ENCODE data around the gene CDC73.
"Not testable (repeated sequence)": the region's sequence is repeated elsewhere in the genome, so short reads cannot be mapped to it uniquely, and the experiment has no call there.

The CDC73 gene

GRCh38 chr1:193183019-193183627, 61.3 kb downstream of the CDC73 start:
- no peak for DNase-seq

- no peak for DNase-seq
Observed at GRCh38 chr1:193184776-193185175, 62.9 kb downstream of the CDC73 start.

- DNase-seq, result no peak
Observed at GRCh38 chr1:193185211-193185610, 63.4 kb downstream of the CDC73 start.

- no peak for DNase-seq
Observed at GRCh38 chr1:193185901-193186731, 64.3 kb downstream of the CDC73 start, which contains the start of gene B3GALT2. TSS of gene B3GALT2 (minus strand) at chr1:193186613. CDS start at chr1:193181562, 5,051 bp downstream.

GRCh38 chr1:193187114-193187513, 65.3 kb downstream of the CDC73 start:
- DNase-seq, result no peak

GRCh38 chr1:193188915-193189314, 67.1 kb downstream of the CDC73 start:
- not testable (repeated sequence) for DNase-seq

GRCh38 chr1:193189442-193190095, 67.7 kb downstream of the CDC73 start:
- no peak for DNase-seq

- no peak for DNase-seq
Observed at GRCh38 chr1:193190096-193190744, 68.4 kb downstream of the CDC73 start.

GRCh38 chr1:193192586-193192985, 70.8 kb downstream of the CDC73 start:
- DNase-seq, result no peak

- DNase-seq, result no peak
Observed at GRCh38 chr1:193199940-193200339, 78.1 kb downstream of the CDC73 start.

- DNase-seq, result no peak
Observed at GRCh38 chr1:193201021-193201420, 79.2 kb downstream of the CDC73 start.

- DNase-seq, result no peak
Observed at GRCh38 chr1:193210996-193211395, 89.2 kb downstream of the CDC73 start.

GRCh38 chr1:193211539-193211938, 89.7 kb downstream of the CDC73 start:
- no peak for DNase-seq

- no peak for DNase-seq
Observed at GRCh38 chr1:193212637-193213036, 90.8 kb downstream of the CDC73 start.

- DNase-seq, result no peak
Observed at GRCh38 chr1:193213998-193214397, 92.2 kb downstream of the CDC73 start.

- DNase-seq, result no peak
Observed at GRCh38 chr1:193216920-193217319, 95.1 kb downstream of the CDC73 start.

- no peak for DNase-seq
Observed at GRCh38 chr1:193219391-193219790, 97.6 kb downstream of the CDC73 start.

- no peak for DNase-seq
Observed at GRCh38 chr1:193221651-193222050, 99.8 kb downstream of the CDC73 start.

GRCh38 chr1:193222056-193222615, 100.3 kb downstream of the CDC73 start:
- DNase-seq, result no peak

GRCh38 chr1:193229136-193229535, 107.3 kb downstream of the CDC73 start:
- DNase-seq, result no peak

GRCh38 chr1:193231146-193231545, 109.3 kb downstream of the CDC73 start:
- not testable (repeated sequence) for DNase-seq

- DNase-seq, result no peak
Observed at GRCh38 chr1:193234530-193234929, 112.7 kb downstream of the CDC73 start.

Data from activated T-cell treated with anti-CD3 and anti-CD28 coated beads, Interleukin-2, amount 50 U/mL, for 1 hour (primary cell).